Tibial nerve (tissue), 4 donors: ENCODE results near the gene SRP54. TPM values are rescaled to one million over a fixed set of nuclear protein-coding genes. Genes with fewer than 3 reads are reported as not detected.

Experiments
- DNase-seq, 2 donors: peaks; one replicate each; pipeline ENCODE4 v3.0.0-alpha.2; 2019; ENCODE audit warnings: low spot score in 2 of 2
- H3K27ac ChIP-seq, 4 donors: fragments of 200-600 bp; sonication (generic) in 3 of 4; one replicate each; pipeline ENCODE4 v1.5.1; 2017 to 2019; ENCODE audit warnings: mild to moderate bottlenecking in 1 of 4
- H3K27me3 ChIP-seq, 2 donors: fragments of 200-600 bp; sonication (generic) in 1 of 2; one replicate each; pipeline versions ENCODE4 v1.5.1 to v1.6.0; 2017 to 2019
- H3K36me3 ChIP-seq, 3 donors: fragments of 200-600 bp; sonication (generic); one replicate each; pipeline ENCODE4 v1.5.1; 2018 to 2019
- H3K4me1 ChIP-seq, 4 donors: fragments of 200-600 bp; sonication (generic) in 3 of 4; one replicate each; pipeline ENCODE4 v1.5.1; 2017 to 2019
- H3K4me3 ChIP-seq, 4 donors: fragments of 200-600 bp; sonication (generic) in 3 of 4; one replicate each; pipeline ENCODE4 v1.5.1; 2017 to 2019; ENCODE audit warnings: mild to moderate bottlenecking in 1 of 4, moderate library complexity in 1 of 4
- H3K9me3 ChIP-seq, 4 donors: fragments of 200-600 bp; sonication (generic) in 3 of 4; one replicate each; pipeline ENCODE4 v1.5.1; 2017 to 2019
- CTCF ChIP-seq, 5 experiments: fragments of 200-600 bp in 3 of 5; fragments of 450-650 bp in 2 of 5; sonication (generic) in 3 of 5; IDR thresholded peaks; one replicate each; pipeline ENCODE4 v1.5.1; 2016 to 2019; ENCODE audit warnings: antibody characterized with exemption in 5 of 5, mild to moderate bottlenecking in 3 of 5, moderate library complexity in 2 of 5
- EP300 ChIP-seq, 2 donors: sonication (generic); formaldehyde crosslinking; IDR thresholded peaks; one replicate each; pipeline ENCODE4 v1.6.1; 2017; ENCODE audit warnings: antibody characterized with exemption in 2 of 2, mild to moderate bottlenecking in 1 of 2
- POLR2A ChIP-seq, 2 donors: fragments of 450-650 bp; IDR thresholded peaks; one replicate each; pipeline ENCODE4 v1.6.1; 2017; ENCODE audit warnings: antibody characterized with exemption in 2 of 2, mild to moderate bottlenecking in 2 of 2, moderate library complexity in 2 of 2
- WGBS, 2 donors: methylation state at CpG; one replicate each; pipeline ENCODE4 v1.1.5; 2018; 5-methylcytosine and 5-hydroxymethylcytosine counted together
- total RNA-seq, 4 donors: library from RNA; depleted of rRNA; stranded (reverse); fragments of >200 nt; gene quantifications; one replicate each; pipeline ENCODE4 v1.1.0, GENCODE V29; 2016

SRP54 gene
- total RNA-seq, 4 donors from 2014 or later = 49.0 to 67.7 (median 52.3) TPM

- no peaks in the 10 kb centered on the region for H3K4me1 ChIP-seq
- no peak for TF ChIP-seq POLR2A (IDR thresholded peaks at IDR 0.05)
- no peak for TF ChIP-seq EP300 (IDR thresholded peaks at IDR 0.05)
- TF ChIP-seq CTCF (IDR thresholded peaks at IDR 0.05) = no peak
- no peak overlapping the region for H3K27ac ChIP-seq
- H3K27me3 ChIP-seq = no peaks in the 10 kb centered on the region
- no peak overlapping the region for H3K4me3 ChIP-seq
- no peaks in the 10 kb centered on the region for H3K9me3 ChIP-seq
- H3K36me3 ChIP-seq = peaks cover 0 to 46% (median 0%) of the 10 kb centered on the region in 3 donors
- WGBS, 2 donors = 92 to 96% methylated on average over 1 of the region's 1 CpG
- no peak for DNase-seq
These were observed 12.1 kb upstream of the SRP54 start for GRCh38 chr14:34970665-34971064.

GRCh38 chr14:34971381-34971780 is 11.4 kb upstream of the SRP54 start:
- no peak for DNase-seq
- TF ChIP-seq CTCF (IDR thresholded peaks at IDR 0.05) = no peak
- TF ChIP-seq EP300 (IDR thresholded peaks at IDR 0.05) = no peak
- TF ChIP-seq POLR2A (IDR thresholded peaks at IDR 0.05) = no peak
- H3K36me3 ChIP-seq = peaks cover 0 to 38% (median 0%) of the 10 kb centered on the region in 3 donors
- H3K9me3 ChIP-seq = no peaks in the 10 kb centered on the region
- no peaks in the 10 kb centered on the region for H3K4me1 ChIP-seq
- no peaks in the 10 kb centered on the region for H3K27me3 ChIP-seq
- no peak overlapping the region for H3K4me3 ChIP-seq
- H3K27ac ChIP-seq = no peak overlapping the region

GRCh38 chr14:34971801-34972200 is 11.0 kb upstream of the SRP54 start:
- H3K4me1 ChIP-seq = no peaks in the 10 kb centered on the region
- no peak for TF ChIP-seq POLR2A (IDR thresholded peaks at IDR 0.05)
- TF ChIP-seq CTCF (IDR thresholded peaks at IDR 0.05) = no peak
- no peak for TF ChIP-seq EP300 (IDR thresholded peaks at IDR 0.05)
- H3K27ac ChIP-seq = no peak overlapping the region
- no peak for DNase-seq
- H3K4me3 ChIP-seq = no peak overlapping the region
- no peaks in the 10 kb centered on the region for H3K9me3 ChIP-seq
- WGBS, 2 donors = 72 to 78% methylated on average over 5 of the region's 5 CpGs
- H3K27me3 ChIP-seq = no peaks in the 10 kb centered on the region
- H3K36me3 ChIP-seq = peaks cover 0 to 34% (median 0%) of the 10 kb centered on the region in 3 donors

GRCh38 chr14:34978444-34978843 is 4.3 kb upstream of the SRP54 start:
- 96% methylated on average over 5 of the region's 5 CpGs for WGBS, 2 donors
- TF ChIP-seq CTCF (IDR thresholded peaks at IDR 0.05) = no peak
- no peak for TF ChIP-seq EP300 (IDR thresholded peaks at IDR 0.05)
- no peak for TF ChIP-seq POLR2A (IDR thresholded peaks at IDR 0.05)
- no peak overlapping the region for H3K4me3 ChIP-seq

GRCh38 chr14:34980337-34980900 is 2.4 kb upstream of the SRP54 start:
- WGBS, 2 donors = 87 to 91% methylated on average over 11 of the region's 11 CpGs
- no peak for DNase-seq
- H3K4me1 ChIP-seq = peaks cover 0 to 35% (median 21%) of the 10 kb centered on the region in 4 donors
- H3K4me3 ChIP-seq = peak overlapping the region in 2 of 4 donors; percentile 71 to 75
- peak overlapping the region in 1 of 4 donors; percentile 99 for H3K27ac ChIP-seq
- no peaks in the 10 kb centered on the region for H3K36me3 ChIP-seq
- TF ChIP-seq POLR2A (IDR thresholded peaks at IDR 0.05) (no peak), EP300 (IDR thresholded peaks at IDR 0.05) (no peak), CTCF (IDR thresholded peaks at IDR 0.05) (no peak)
- H3K27me3 ChIP-seq = no peaks in the 10 kb centered on the region
- no peaks in the 10 kb centered on the region for H3K9me3 ChIP-seq

More at GRCh38 chr14:34978444-34978843, 4.3 kb upstream of the SRP54 start:
- no peak overlapping the region for H3K27ac ChIP-seq
- DNase-seq = no peak
- H3K4me1 ChIP-seq = peaks cover 0 to 16% (median 6%) of the 10 kb centered on the region in 4 donors
- no peaks in the 10 kb centered on the region for H3K9me3 ChIP-seq
- no peaks in the 10 kb centered on the region for H3K36me3 ChIP-seq
- no peaks in the 10 kb centered on the region for H3K27me3 ChIP-seq
